ENCODE data around the gene RANBP2. TPM values are rescaled to one million over a fixed set of nuclear protein-coding genes. Genes with fewer than 3 reads are reported as not detected.

RANBP2 gene
- 19.2 to 29.8 TPM (median 22.8 TPM) in 5 replicates for total RNA-seq (2022; extraction: Qiagen RNA extraction)

DNA sequence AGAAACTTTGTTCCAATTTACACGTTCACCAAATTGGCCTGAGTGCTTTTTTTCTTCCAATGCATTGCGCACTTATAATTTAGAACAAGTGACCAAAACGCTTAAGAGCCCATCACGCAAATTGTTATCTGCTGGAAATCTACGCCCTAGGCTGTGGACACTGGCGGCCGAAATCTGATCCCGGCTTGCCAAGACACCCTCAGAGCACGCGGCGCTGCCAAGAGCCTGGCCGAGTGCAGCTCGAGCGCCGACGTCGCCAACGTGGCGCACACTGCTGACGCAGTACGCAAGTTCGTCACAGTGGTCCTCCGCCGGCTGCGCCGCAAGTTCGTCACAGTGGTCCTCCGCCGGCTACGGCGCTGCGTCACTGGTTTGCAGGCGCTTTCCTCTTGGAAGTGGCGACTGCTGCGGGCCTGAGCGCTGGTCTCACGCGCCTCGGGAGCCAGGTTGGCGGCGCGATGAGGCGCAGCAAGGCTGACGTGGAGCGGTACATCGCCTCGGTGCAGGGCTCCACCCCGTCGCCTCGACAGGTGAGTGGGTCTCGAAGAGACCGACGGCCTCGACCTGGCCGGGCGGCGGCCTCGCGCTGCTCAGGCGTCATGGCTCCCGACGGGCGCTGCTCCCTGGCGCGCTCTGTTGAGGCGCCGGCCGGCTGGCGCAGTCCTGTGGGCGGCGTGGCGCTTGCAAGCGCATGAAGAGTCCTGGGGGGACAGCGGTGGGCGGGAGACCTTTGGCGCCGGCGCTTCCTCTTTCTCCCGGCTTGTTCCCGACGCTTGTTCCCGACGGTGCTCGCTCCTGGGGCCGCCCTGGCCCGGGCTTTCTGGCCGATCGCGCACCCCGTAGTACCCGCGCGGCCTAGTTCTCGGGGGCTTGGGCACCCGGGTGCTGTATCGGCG, at the start of gene RANBP2:
TSS of gene RANBP2 (plus strand) at position 334 of the 896 bp plus-strand sequence. CDS start at position 459, 125 bp downstream.

DNA sequence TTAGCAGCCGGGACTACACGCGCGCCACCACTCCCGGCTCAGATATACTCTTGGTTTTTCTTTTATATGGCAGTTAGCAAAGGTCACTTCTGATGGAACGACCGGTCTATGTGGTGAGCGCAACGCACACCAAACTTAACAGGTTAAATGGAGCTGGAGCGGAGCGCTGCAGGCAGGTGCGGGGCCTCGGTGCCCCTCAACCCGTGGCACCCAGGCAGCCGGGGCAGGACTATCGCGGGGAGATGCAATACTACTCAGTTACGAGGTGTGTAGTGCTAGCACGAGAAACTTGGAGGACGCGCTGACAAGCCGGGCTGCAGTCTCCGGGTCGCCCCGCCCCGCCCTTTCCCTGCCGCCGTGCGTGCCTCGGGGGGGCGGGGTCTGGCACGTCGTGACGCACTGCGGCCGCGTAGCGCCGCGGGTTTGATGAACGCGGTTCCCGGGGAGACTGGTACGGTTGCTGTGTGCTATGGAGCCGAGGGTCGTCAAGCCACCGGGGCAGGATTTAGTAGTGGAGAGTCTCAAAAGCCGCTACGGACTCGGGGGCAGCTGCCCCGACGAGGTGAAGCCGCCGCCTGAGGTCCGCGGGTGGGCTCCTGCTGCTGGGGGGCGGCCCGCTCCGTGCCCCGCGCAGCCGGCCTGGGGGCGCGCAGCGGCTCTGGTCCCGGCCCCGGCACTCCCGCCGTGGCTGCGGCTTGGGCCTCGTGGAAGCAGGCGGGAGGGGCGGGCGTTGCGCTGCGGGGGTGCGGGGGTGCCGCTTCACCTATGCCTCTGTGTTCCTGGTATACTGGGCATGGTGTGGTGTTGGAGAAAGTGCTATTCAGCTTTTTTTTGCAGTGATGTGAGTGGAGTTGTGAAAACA, 67.3 kb downstream of the RANBP2 start, which contains the start of gene CCDC138:
TSS of gene CCDC138 (plus strand) at position 418 of the 862 bp plus-strand sequence. CDS start at position 470, 52 bp downstream.

Other genes starting within 250 kb of the RANBP2 start
- 45.2 to 67.4 TPM (median 59.9 TPM) in 5 replicates for gene LIMS1, start 185.0 kb upstream of the RANBP2 start, total RNA-seq (2022; extraction: Qiagen RNA extraction)
- gene CCDC138, start 67.3 kb downstream of the RANBP2 start, total RNA-seq (2022; extraction: Qiagen RNA extraction), result 6.5 to 8.1 TPM (median 7.0 TPM) in 5 replicates

Measured in A549 treated with AZD2906 at 1 μM for 4 hours (cell line).